Effector CD8-positive, alpha-beta T cell (primary cell): ENCODE results near the gene CHMP2A.

Experiments
- DNase-seq: peaks from one replicate; lab custom pipeline; 2025; lab: John Stamatoyannopoulos, UW

Gene CHMP2A

GRCh38 chr19:58569943-58570670 is 15.2 kb upstream of the CHMP2A start:
- DNase-seq, result no peak

- DNase-seq, result no peak
These were observed 14.5 kb upstream of the CHMP2A start for GRCh38 chr19:58569191-58569942.

- no peak for DNase-seq
These were observed 13.7 kb upstream of the CHMP2A start for GRCh38 chr19:58568453-58569130.

GRCh38 chr19:58566989-58567388 is 12.1 kb upstream of the CHMP2A start:
- no peak for DNase-seq

- no peak for DNase-seq
These were observed 8.9 kb upstream of the CHMP2A start for GRCh38 chr19:58563823-58564222.

GRCh38 chr19:58563034-58563573 is 8.2 kb upstream of the CHMP2A start:
- DNase-seq, result no peak

- no peak for DNase-seq
These were observed 7.5 kb upstream of the CHMP2A start for GRCh38 chr19:58562122-58563033.

GRCh38 chr19:58561373-58562121 is 6.6 kb upstream of the CHMP2A start:
- DNase-seq, result no peak

GRCh38 chr19:58560921-58561320 is 6.0 kb upstream of the CHMP2A start:
- DNase-seq, result no peak

- no peak for DNase-seq
These were observed 5.3 kb upstream of the CHMP2A start for GRCh38 chr19:58560007-58560887.

- DNase-seq, result no peak
These were observed 4.5 kb upstream of the CHMP2A start for GRCh38 chr19:58559275-58560006.

- no peak for DNase-seq
These were observed 3.8 kb upstream of the CHMP2A start for GRCh38 chr19:58558623-58559274.

GRCh38 chr19:58558066-58558622 is 3.2 kb upstream of the CHMP2A start, which contains the start of gene UBE2M:
TSS of gene UBE2M (minus strand) at chr19:58558611. CDS start at chr19:58558381, 230 bp downstream.
- DNase-seq, result no peak

- no peak for DNase-seq
These were observed 2.5 kb upstream of the CHMP2A start for GRCh38 chr19:58557221-58558065.

GRCh38 chr19:58556622-58557220 is 1.8 kb upstream of the CHMP2A start:
- no peak for DNase-seq

GRCh38 chr19:58555920-58556621 is 1.2 kb upstream of the CHMP2A start:
- DNase-seq, result no peak
